HG03025 (cell line): ENCODE measurements around the gene RAB19.

ENCODE experiments used
- ATAC-seq: cut with Tn5 transposase; IDR thresholded peaks from one replicate; pipeline ENCODE4 v1.9.1; 2021; ENCODE audit warnings: mild to moderate bottlenecking, moderate library complexity; ENCODE audit not compliant: unreplicated experiment, low FRiP score

The RAB19 gene

GRCh38 chr7:140403878-140404564 is at the start of gene RAB19:
Gene RAB19 (plus strand): TSS chr7:140404058. CDS start chr7:140407647, 3,589 bp downstream.
- ATAC-seq = peak; percentile 63

GRCh38 chr7:140358024-140358411 is 45.8 kb upstream of the RAB19 start:
- ATAC-seq = no peak

- ATAC-seq = no peak
Observed at GRCh38 chr7:140358412-140359051, 45.3 kb upstream of the RAB19 start.

DNA sequence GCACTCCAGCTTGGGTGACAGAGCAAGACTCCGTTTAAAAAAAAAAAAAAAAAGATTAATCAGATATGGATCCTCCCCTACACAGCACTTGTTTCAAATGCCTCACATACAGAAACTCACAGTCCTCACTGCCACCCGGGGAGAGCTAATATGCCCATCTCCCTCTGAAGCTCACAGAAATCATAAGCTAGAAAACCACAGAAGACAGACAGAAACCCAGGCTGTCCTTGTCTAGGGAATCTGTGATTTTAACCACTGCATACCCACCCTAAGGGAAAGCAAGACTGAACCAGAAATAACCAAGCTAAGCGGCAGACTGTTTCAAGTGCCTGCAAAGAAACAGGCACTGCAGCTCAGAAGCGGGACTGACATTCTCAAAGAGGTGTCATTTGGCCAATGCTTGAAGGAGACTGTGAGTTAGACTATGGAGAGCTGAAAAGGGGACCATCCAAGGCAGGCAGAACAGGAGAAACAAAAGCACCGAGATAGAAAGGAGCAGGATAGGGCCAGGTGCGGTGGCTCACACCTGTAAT is 43.1 kb upstream of the RAB19 start:
- ATAC-seq = no peak

DNA sequence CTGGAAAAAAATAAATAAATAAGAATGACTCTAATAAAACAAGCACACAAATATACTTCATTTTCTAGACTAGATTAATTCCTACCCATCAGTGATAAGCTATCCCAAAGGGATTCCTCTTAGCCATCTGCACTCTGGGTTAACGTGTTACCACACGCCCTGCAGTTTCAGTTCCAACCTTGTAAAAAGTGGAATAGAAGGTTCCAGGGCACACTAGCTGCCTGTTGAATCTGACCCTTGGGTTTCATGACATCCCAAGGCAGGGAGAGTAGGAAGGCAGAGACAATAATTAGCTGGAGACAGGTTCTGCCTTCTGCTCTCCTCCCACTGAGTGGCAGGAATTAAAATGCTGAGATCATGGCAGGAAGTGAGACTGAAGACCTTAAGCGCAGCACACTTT is 39.0 kb upstream of the RAB19 start:
- ATAC-seq = no peak

DNA sequence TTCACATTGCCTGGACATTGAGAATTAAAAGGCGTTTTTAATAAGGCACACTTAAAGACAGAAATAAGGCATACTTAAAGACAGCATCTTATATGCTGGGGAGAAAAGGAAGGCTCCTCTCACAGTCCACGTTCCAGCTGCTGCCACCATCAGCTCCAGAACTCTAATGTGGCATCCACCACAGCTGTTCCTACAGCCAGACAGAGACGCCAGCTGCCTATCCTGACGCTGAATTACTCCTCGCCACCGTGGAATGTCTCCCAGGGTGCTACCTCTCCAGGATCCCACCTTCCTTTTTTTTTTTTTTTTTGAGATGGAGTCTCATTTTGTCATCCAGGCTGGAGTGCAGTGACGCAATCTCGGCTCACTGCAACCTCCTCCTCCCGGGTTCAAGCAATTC is 36.3 kb upstream of the RAB19 start:
- no peak for ATAC-seq

DNA sequence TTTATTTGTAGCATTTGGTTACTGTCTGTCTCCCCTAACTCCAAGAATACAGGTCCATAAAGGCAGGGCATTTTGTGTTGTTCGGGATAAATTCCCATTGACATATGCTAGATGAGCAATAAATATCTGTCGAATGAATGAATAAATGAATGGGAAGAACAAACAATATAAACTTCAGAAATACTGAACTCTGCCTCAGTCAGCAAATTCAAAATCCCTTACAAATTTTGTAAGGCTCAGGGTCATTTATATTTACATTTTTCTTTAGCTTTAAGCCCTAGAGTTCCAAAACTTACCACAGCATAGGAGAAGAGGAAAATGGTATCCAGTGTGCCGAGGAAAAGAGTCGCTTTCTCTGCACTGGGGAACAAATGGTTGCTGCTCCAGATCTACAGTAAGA is 34.6 kb upstream of the RAB19 start:
- ATAC-seq = no peak

GRCh38 chr7:140375323-140375722 is 28.5 kb upstream of the RAB19 start:
- no peak for ATAC-seq

DNA sequence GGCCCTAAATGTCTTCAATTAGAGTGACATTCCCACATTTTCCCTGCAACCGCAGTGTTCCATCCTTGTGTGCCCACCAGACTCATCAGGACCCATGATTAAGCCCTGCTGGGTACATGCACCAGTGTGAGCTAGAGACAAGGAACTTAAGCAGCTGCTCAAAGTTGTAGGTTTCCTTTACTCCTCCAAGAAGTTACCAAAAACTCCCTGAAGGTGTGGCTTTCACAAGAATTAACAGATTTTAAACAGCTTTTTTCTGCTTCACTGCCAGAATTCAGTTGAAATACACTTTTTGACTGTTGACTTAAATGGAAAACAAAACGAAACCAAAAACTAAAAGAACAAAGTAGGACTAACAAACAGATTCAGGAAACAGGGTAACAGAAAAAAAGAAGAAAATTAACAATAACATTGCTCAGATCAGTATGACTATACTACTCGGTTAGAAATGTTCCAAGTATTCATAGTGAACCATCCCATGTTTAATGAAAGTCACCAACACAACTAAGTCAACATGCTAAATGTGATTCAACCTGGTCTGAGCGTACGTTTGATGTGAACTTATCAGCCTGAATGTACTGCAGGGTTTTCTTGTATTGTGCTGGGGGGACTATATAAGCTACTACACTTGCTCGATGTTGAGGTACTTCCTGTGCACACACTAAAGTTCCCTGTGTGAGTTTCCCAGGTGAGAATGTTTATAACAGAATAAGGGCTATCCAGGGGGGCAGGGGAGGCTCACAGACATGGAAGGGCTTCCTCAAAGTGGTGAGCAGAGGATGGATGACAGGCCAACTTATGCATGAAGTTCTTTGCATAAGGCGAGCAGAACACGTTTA is 27.7 kb upstream of the RAB19 start:
- ATAC-seq = peak; percentile 39

DNA sequence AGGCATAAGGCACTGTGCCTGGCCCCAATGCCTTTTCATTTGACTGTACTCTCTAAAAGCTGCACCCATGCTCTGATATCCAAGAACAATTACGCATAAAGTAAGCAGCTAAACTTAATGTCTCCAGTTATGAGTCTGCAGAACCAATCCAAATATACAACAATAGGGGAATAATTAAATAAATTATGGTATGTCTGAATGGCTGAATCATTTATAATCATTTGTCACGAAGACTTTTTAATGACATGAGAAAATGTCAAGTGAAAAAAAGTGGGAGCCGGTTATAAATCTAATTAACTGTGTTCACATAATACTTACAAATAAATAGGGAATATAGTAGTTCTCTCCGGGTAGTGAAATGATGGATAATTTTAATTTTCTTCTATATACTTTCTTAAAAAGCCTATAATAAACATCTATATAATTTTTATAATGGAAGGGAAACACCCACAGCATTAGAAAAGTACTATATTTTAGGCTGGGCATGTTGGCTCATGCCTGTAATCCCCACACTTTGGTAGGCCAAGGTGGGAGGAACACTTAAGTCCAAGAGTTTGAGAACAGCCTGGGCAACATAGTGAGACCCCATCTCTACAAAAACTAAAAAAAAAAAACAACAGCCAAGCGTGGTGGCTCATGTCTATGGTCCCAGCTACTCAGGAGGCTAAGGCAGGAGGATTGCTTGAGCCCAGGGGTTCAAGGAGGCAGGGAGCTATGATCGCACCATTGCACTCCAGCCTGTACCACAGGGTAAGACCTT is 19.7 kb upstream of the RAB19 start:
- no peak for ATAC-seq

DNA sequence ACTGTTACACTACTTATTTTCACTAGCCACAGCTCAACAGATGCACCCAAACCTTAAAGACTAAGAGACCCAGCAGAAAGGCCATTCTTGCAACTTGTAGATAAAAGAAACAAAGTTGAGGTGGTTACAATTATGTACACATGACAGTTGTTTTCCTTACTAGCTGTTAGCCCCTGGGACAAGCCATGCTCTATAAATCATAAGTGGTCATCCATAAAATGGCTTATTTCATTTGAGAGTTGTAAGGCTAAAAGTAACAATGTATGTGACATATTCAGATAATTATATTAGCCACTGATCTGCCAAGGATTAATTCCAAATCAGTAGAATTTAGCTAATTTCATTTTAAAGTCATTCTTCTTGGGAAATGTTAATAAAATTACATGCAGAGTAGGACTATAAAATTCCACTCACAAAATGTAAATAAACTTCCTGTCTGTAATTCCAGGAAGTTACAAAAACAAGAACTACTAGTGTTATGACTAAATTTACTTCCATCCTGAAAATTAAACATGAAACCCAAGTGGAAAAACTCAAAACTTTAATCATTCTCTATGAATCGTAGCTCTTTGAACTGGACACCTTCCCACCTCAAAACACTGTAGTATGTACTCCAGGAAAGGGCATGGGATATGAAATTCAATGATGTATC is 18.8 kb upstream of the RAB19 start:
- ATAC-seq = no peak

GRCh38 chr7:140389445-140389844 is 14.4 kb upstream of the RAB19 start:
- no peak for ATAC-seq

DNA sequence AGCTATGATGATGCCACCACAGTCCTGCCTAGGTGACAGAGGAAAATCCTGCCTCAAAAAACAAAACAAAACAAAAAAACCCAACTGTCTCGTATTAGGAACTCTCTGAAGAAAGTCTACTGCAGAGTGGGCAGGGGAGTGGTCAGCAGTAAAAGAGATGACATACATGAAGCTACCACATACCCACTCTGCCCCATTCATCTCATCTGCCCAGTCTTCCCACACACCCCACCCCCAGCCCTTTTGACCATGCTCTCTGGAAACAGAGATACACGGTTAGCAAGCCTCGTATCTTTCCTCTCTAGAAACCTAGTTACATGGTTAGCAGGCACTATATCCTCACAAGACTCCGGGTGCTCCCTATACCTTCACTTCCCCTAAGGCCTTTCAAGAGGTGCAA is 13.8 kb upstream of the RAB19 start:
- ATAC-seq = no peak

GRCh38 chr7:140390466-140391190 is 13.2 kb upstream of the RAB19 start:
- ATAC-seq = peak; percentile 56

- ATAC-seq = no peak
Observed at GRCh38 chr7:140391634-140392033, 12.2 kb upstream of the RAB19 start.

DNA sequence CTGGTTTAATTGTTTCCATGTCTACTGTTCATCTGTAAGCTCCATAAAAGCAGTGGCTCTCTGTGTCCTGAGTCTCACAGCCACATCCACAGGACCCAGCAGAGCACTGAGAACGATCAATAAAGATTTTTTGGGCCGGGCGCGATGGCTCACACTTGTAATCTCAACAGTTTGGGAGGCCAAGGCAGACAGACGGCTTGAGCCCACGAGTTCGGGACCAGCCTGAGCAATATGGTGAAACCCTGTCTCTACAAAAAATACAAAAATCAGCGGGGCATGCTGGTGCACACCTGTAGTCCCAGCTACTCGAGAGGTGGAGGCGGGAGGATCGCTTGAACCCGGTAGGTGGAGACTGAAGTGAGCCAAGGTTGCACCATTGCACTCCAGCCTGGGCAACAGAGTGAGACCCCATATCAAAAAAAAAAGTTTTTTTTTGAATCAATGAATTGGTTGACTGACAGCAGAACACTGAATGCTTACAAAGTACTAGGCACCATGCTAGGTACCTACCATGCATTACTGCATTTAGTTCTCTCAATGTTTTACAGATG is 10.0 kb upstream of the RAB19 start:
- no peak for ATAC-seq

GRCh38 chr7:140397784-140398750 is 5.8 kb upstream of the RAB19 start, which contains the start of gene SLC37A3:
Gene SLC37A3 (minus strand): TSS chr7:140398530. CDS start chr7:140382526, 16,004 bp downstream.
- peak; percentile 98 for ATAC-seq

DNA sequence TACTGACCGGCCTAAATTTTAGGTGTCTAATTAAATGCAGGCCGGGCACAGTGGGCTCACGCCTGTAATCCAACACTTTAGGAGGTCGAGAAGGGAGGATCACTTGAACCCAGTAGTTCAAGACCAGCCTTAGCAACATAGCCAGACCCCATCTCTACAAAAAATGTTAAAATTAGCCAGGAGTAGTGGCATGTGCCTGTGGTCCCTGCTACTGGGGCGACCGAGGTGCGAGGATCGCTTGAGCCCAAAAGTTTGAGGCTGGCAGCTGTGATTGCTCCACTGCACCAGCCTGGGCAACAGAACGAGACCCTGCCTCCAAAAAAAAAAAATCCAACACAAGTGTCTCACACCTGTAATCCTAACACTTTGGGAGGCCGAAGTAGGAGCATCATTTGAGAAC is 5.0 kb upstream of the RAB19 start:
- ATAC-seq = no peak
